RPMI7951 (cell line): ENCODE data around the gene ARMH1. TPM values are rescaled to one million over a fixed set of nuclear protein-coding genes. Genes with fewer than 3 reads are reported as not detected.

Source experiments
- total RNA-seq: library from RNA; depleted of rRNA; stranded (reverse); fragments of >200 nt; shearing (Covaris generic); gene quantifications from 2 replicates; pipeline ENCODE4 v1.2.3, GENCODE V29; 2014; rRNA removed

Gene ARMH1
- total RNA-seq, 1 experiment from 2014 or later = not detected

Other genes with a start within 250 kb of the ARMH1 start
- 13.1 and 14.9 TPM in 2 replicates for gene TMEM53, start 233 bp upstream of the ARMH1 start, total RNA-seq
- gene RNU5D-1, start 56.5 kb downstream of the ARMH1 start, total RNA-seq = not detected in 2 replicates
- gene KIF2C, start 65.1 kb downstream of the ARMH1 start, total RNA-seq = 127 and 130 TPM in 2 replicates
- gene RPS8, start 100.8 kb downstream of the ARMH1 start, total RNA-seq = 2,373 and 2,557 TPM in 2 replicates
- not detected in 2 replicates for gene BEST4, start 113.5 kb downstream of the ARMH1 start, total RNA-seq
- 8.8 and 10.7 TPM in 2 replicates for gene PLK3, start 125.7 kb downstream of the ARMH1 start, total RNA-seq
- gene DYNLT4, start 132.6 kb downstream of the ARMH1 start, total RNA-seq = 0.24 and 0.88 TPM in 2 replicates
- 4.2 and 5.0 TPM in 2 replicates for gene BTBD19, start 133.8 kb downstream of the ARMH1 start, total RNA-seq
- under 0.01 and 0.12 TPM in 2 replicates for gene PTCH2, start 168.5 kb downstream of the ARMH1 start, total RNA-seq